ENCODE data around the gene MARCHF10.

GRCh38 chr17:62716834-62717588, 91.1 kb downstream of the MARCHF10 start:
- TF ChIP-seq CTCF (IDR thresholded peaks at IDR 0.05): no peak
- TF ChIP-seq POLR2A (IDR thresholded peaks at IDR 0.05): no peak
